ENCODE data around the gene ENTPD2.
"Not testable (repeated sequence)": the region's sequence is repeated elsewhere in the genome, so short reads cannot be mapped to it uniquely, and the experiment has no call there.

ENTPD2 gene

GRCh38 chr9:137063311-137064026 lies 9.6 kb upstream of the ENTPD2 start:
- DNase-seq = no peak

GRCh38 chr9:137062798-137063197 lies 8.9 kb upstream of the ENTPD2 start:
- not testable (repeated sequence) for DNase-seq

GRCh38 chr9:137062384-137062783 lies 8.5 kb upstream of the ENTPD2 start:
- no peak for DNase-seq

- DNase-seq = peak; percentile 14
Observed at GRCh38 chr9:137058521-137059234, 4.8 kb upstream of the ENTPD2 start.

- DNase-seq = peak; percentile 24
Observed at GRCh38 chr9:137057545-137057944, 3.7 kb upstream of the ENTPD2 start.

- no peak for DNase-seq
Observed at GRCh38 chr9:137056739-137057415, 3.0 kb upstream of the ENTPD2 start.

- DNase-seq = peak; percentile 23
Observed at GRCh38 chr9:137055385-137056364, 1.8 kb upstream of the ENTPD2 start.

- no peak for DNase-seq
Observed at GRCh38 chr9:137054932-137055384, 1.1 kb upstream of the ENTPD2 start.

- DNase-seq = no peak
Observed at GRCh38 chr9:137052998-137053943, 590 bp downstream of the ENTPD2 start.

- DNase-seq = no peak
Observed at GRCh38 chr9:137052293-137052692, 1.6 kb downstream of the ENTPD2 start.

- DNase-seq = no peak
Observed at GRCh38 chr9:137051145-137051724, 2.6 kb downstream of the ENTPD2 start.

- no peak for DNase-seq
Observed at GRCh38 chr9:137050570-137050969, 3.3 kb downstream of the ENTPD2 start.

- no peak for DNase-seq
Observed at GRCh38 chr9:137049544-137050449, 4.1 kb downstream of the ENTPD2 start.

GRCh38 chr9:137048655-137049543 lies 5.0 kb downstream of the ENTPD2 start:
- no peak for DNase-seq

- DNase-seq = no peak
Observed at GRCh38 chr9:137046088-137046787, 7.6 kb downstream of the ENTPD2 start, which contains the start of gene NPDC1. Gene NPDC1, minus strand, starts transcription at chr9:137046177. Its CDS starts 188 bp downstream, at chr9:137045989.

- DNase-seq = peak; percentile 24
Observed at GRCh38 chr9:137045294-137046087, 8.4 kb downstream of the ENTPD2 start.

Measured in DMS 273 treated with DMSO at 0.1 percent for 48 hours (cell line).